AG10803 (cell line): ENCODE measurements around the gene CASP5.
"Not testable (repeated sequence)": the region's sequence is repeated elsewhere in the genome, so short reads cannot be mapped to it uniquely, and the experiment has no call there.

Experiments
- DNase-seq: peaks from one replicate; pipeline ENCODE4 v3.0.0; 2010; ENCODE audit warnings: low read depth
- H3K4me3 ChIP-seq: 2 replicates; pipeline ENCODE4 v1.5.1; 2011; ENCODE audit warnings: mild to moderate bottlenecking, low read length, control low read depth
- TF ChIP-seq, protein P1 (sequence below): conservative IDR thresholded peaks from 2 replicates; pipeline ENCODE4 v1.5.1; 2011; ENCODE audit warnings: mild to moderate bottlenecking, low read length, control low read depth, inconsistent platforms

CASP5 gene

DNA sequence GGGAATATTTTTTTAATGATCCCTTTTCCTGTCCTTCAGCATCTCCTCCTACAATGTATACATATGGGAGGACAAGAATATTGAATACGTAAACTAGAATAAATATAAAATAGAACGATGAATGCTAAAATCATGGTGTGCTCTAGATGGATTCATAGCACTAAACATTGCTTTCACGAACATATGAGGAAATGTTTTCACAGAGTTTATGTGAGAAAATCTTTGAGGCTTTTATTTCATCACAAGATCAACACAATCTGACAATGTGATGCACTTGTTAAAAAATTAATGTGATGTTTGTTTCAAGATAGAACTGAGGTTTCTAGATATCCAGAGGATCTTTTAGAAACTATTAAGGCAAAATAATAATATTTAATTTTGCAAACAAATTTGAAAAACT, 19.2 kb upstream of the CASP5 start:
- TF ChIP-seq, protein P1, sequence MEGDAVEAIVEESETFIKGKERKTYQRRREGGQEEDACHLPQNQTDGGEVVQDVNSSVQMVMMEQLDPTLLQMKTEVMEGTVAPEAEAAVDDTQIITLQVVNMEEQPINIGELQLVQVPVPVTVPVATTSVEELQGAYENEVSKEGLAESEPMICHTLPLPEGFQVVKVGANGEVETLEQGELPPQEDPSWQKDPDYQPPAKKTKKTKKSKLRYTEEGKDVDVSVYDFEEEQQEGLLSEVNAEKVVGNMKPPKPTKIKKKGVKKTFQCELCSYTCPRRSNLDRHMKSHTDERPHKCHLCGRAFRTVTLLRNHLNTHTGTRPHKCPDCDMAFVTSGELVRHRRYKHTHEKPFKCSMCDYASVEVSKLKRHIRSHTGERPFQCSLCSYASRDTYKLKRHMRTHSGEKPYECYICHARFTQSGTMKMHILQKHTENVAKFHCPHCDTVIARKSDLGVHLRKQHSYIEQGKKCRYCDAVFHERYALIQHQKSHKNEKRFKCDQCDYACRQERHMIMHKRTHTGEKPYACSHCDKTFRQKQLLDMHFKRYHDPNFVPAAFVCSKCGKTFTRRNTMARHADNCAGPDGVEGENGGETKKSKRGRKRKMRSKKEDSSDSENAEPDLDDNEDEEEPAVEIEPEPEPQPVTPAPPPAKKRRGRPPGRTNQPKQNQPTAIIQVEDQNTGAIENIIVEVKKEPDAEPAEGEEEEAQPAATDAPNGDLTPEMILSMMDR, result no peak
- no peak for DNase-seq
- no peak overlapping the region for H3K4me3 ChIP-seq

DNA sequence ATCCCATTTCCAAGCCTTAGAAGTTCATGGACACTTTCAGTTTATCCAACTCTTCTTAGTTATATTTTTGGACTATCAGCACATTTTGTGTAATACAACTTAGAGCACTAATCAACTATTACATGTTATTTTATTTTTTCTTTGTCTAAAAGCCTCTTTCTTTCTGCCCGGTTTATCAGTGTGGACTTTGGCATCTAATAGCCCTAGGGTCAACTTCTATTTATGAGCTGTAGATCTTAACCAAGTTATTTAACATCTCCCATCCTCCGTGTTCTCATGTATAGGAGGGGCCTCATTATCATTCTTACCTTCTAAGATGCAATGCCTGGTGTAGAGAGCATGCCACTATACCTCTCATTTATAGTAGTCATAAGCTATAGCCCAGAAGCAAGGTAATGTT, 17.7 kb upstream of the CASP5 start:
- TF ChIP-seq, protein P1, result no peak
- DNase-seq, result no peak

DNA sequence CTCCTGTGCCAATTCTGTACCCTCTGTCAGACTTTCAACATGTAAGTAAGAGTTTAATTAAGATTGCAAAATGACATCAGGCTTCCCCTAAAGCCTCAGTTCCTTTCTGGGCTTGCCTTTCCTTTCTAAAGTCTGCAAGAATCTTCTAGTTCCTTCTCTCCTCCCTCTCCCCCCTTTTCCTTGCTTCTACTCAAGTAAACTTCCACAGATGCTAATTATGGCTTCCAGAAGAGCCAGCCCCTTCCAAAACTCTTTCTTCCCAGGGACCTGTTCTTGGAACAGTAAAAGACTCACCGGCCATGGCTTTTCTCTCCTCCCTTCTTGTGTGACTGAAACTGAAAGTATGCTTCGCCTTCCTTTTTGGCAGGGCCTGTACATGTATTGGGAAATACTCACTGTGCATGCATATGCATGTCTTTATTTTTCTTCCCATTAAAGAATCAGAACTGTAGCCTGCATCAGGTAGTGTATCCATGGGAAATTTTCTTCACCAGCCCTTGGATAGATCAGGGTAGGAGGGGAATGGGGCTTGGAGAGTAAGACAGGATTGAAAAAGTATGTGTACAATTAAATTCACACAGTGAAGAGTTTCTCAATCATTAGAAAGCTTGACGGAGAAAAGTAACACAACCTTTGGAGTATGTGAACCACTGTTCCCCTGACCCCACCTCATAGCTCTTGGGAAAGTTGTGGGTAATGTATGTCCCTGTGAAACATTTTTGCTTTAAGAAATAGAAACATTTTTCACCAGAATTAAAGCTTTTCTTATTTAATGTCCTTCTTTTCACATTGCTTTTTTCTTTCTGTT, 12.0 kb upstream of the CASP5 start, which contains the start of gene CASP1:
CASP1 (minus strand) TSS at position 332 of the 808 bp plus-strand sequence; CDS start at position 301, 31 bp downstream.
- TF ChIP-seq, protein P1, result no peak
- peak; percentile 82 for DNase-seq
- H3K4me3 ChIP-seq, result peak within 1 kb of the TSS; percentile 62

More for the DNA sequence above, 17.7 kb upstream of the CASP5 start:
- H3K4me3 ChIP-seq, result no peak overlapping the region

DNA sequence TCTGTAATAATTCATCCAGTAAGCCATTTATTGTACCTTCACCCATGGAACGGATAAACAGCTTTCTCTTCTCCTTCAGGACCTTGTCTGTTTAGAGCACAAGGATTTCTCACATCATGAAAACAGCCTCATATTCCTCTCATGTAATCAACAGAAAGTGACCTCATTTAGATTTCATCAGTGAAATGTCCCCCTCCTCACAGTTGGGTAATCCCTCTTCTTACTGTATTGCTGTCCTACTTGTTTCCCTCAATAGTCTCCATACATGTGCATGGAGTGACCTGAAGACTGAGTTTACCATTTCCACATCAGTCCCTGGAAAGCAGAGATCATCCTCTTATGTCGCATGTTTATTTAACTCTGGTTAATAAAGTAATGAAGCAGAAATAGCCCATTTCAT, 11.4 kb upstream of the CASP5 start:
- peak overlapping the region; percentile 62 for H3K4me3 ChIP-seq
- DNase-seq, result not testable (repeated sequence)

DNA sequence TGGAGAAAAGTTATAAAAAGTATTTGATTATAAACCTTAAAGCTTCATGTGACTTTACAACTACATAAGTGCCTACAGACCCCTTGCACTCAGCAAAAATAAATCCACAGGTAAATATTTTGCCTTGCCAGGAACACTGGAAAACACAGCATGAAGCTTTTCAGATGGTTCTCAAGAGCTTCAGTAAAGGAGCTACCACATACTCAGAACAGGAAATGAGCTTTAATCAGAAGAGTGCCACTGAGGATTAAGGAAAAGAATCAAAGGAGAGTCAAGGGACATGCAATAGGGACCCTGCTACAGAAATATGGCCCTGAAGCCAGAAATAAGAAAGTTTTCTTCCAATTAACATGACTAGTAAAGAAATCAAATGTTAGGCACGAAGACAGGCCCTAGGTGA, 10.8 kb upstream of the CASP5 start:
- 0 out of 2 replicates have a peak overlapping the region, but pooled peaks have one; percentile 11 for H3K4me3 ChIP-seq
- TF ChIP-seq, protein P1, result no peak
- DNase-seq, result no peak

DNA sequence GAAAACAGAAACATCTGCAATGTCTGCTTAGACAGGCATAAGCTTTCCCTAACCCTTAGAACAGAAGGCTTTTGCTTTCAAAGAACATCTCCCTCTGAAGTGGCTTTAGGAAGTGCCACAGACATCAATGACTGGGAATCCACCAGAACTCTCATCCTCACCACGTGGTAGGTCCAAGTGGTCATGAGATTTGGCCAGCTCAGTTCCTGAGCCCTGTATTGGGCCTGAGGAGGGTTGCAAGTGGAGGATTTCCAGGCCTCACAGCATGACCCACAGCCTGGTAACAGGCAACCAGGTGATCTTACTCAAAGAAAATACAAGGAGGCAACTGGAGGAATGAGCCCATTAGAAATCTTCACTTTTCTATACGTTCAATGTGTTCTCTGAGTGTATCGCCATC, 10.4 kb upstream of the CASP5 start:
- TF ChIP-seq, protein P1, result no peak
- no peak overlapping the region for H3K4me3 ChIP-seq
- no peak for DNase-seq

DNA sequence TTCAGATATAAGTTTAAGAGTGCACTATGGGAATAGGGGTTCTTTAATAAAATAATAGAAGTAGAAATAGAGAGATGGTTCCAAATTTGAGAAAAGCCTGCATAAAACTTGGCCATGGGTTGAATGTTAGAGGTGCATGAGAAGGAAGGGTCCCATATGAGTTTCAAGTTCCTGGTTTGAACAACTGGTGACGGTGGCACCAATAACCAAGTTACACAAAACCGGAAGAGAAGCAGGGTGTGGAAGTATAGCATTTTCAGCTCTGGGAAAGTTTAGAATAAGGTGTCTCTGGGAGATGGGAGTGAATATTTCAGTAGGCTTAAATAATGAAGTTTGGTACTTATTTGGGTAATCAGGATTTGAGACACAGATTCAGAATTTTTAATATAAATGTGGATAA, 9.5 kb upstream of the CASP5 start:
- TF ChIP-seq, protein P1, result no peak
- no peak overlapping the region for H3K4me3 ChIP-seq
- no peak for DNase-seq
